Naive thymus-derived CD8-positive, alpha-beta T cell (primary cell): ENCODE data around the gene SLC6A6. TPM values are rescaled to one million over a fixed set of nuclear protein-coding genes. Genes with fewer than 3 reads are reported as not detected.

Experiments used
- ATAC-seq, 2 donors: fragments of 150-1000 bp; cut with Tn5 transposase in 1 of 2; sonication (Bioruptor Pico), chemical (Tn5 transposase) in 1 of 2; 1 replicate in 1 of 2; 2 replicates in 1 of 2; pipeline ENCODE4 v1.10.0; 2021; ENCODE audit warnings: mild to moderate bottlenecking in 2 of 2, moderate library complexity in 2 of 2
- POLR2A ChIA-PET: fragments of 350-600 bp; sonication (Branson Sonifier 250); formaldehyde crosslinking; loops from one replicate; lab custom pipeline; 2021; ENCODE audit warnings: antibody characterized with exemption; lab: Charles Lee
- DNase-seq, 10 donors: peaks; one replicate each; pipeline versions ENCODE4 v3.0.0 to v3.0.0-alpha.2; 2020 to 2022
- H3K27ac Mint-ChIP-seq, 10 donors: one replicate each; pipeline ENCODE4 v1.8.0; 2020 to 2022; ENCODE audit warnings: mild to moderate bottlenecking in 10 of 10, mixed read lengths in 10 of 10, moderate library complexity in 4 of 10, inconsistent platforms in 1 of 10
- H3K27me3 Mint-ChIP-seq, 5 donors: one replicate each; pipeline ENCODE4 v1.8.0; 2021 to 2022; ENCODE audit warnings: mixed read lengths in 5 of 5
- H3K36me3 Mint-ChIP-seq, 3 donors: one replicate each; pipeline ENCODE4 v1.8.0; 2020 to 2022; ENCODE audit warnings: mixed read lengths in 3 of 3, mild to moderate bottlenecking in 2 of 3, inconsistent platforms in 1 of 3
- H3K4me1 Mint-ChIP-seq, 4 donors: one replicate each; pipeline ENCODE4 v1.8.0; 2021 to 2022; ENCODE audit warnings: mixed read lengths in 4 of 4
- H3K4me3 Mint-ChIP-seq, 10 donors: one replicate each; pipeline ENCODE4 v1.8.0; 2020 to 2022; ENCODE audit warnings: mild to moderate bottlenecking in 10 of 10, mixed read lengths in 10 of 10, moderate library complexity in 6 of 10, inconsistent platforms in 1 of 10
- H3K9me3 Mint-ChIP-seq, 9 donors: one replicate each; pipeline ENCODE4 v1.8.0; 2020 to 2022; ENCODE audit warnings: mixed read lengths in 9 of 9, mild to moderate bottlenecking in 3 of 9, inconsistent platforms in 1 of 9, moderate library complexity in 1 of 9
- polyA plus RNA-seq, 3 donors: library from polyadenylated mRNA; unstranded; fragments of 300-500 nt; fragmentation: Illumina TruSeq; gene quantifications; one replicate each; pipeline ENCODE4 v1.2.3, GENCODE V29; 2021
- total RNA-seq, 8 experiments: library from RNA in 2 of 8; stranded (reverse) in 2 of 8; gene quantifications; one replicate each; pipeline ENCODE4 v1.2.3 and lab custom pipeline; 2021 to 2026

The SLC6A6 gene
- total and polyA plus RNA-seq, 5 experiments from 2014 or later = 2.1 to 43.7 (median 5.0) TPM

DNA sequence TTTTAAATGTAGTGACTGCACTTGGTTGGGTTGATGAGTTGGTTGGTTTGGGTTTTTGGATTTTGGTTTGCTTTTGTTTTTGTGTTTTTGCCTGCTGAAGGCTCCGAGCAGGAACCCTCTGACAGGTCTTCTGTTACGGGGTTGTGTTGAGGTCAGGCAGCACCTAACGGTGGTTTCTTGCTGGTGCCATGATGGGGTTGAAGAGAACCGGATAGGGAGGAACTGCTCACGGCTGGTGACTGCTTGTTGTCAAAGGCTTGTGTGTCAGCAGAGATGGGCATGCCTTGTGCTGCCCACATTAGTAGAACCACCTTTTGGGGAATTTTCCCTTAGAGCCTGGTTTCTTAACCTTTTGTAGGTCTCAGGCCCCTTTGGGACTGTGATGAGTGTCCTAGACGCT, 42.0 kb downstream of the SLC6A6 start:
- Mint-ChIP-seq H3K27ac (peak overlapping the region in 2 of 10 donors; percentile 35 to 60), H3K9me3 (no peaks in the 10 kb centered on the region), H3K36me3 (peaks cover 22 to 49% (median 32%) of the 10 kb centered on the region in 3 donors), H3K4me1 (peaks cover 10 to 19% (median 18%) of the 10 kb centered on the region in 4 donors), H3K27me3 (no peaks in the 10 kb centered on the region), H3K4me3 (no peak overlapping the region)
- ATAC-seq (no peak), DNase-seq (no peak)
- POLR2A ChIA-PET = no interaction called here

DNA sequence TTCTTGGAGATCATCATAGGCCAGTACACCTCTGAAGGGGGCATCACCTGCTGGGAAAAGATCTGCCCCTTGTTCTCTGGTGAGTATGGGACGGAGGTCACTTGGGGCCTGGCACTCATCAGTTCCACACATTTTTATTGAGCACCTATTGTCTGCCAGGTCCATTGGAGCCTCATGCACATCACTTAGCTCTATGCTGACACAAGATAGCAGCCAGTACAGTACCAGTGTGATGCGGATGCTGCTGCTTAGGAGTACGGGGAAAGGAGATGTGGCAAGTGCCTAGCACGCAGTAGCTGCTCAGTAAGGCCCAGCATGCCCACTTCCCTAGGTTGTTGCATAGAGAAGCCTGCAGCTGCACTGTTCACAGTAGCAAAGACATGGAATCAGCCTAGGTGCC, 43.4 kb downstream of the SLC6A6 start:
- Mint-ChIP-seq H3K36me3 (peaks cover 22 to 54% (median 32%) of the 10 kb centered on the region in 3 donors), H3K27ac (peak overlapping the region in 2 of 10 donors; percentile 7 to 57), H3K9me3 (no peaks in the 10 kb centered on the region), H3K27me3 (no peaks in the 10 kb centered on the region), H3K4me3 (no peak overlapping the region), H3K4me1 (peaks cover 3 to 6% (median 5%) of the 10 kb centered on the region in 4 donors)
- no peak for DNase-seq
- ATAC-seq = no peak
- POLR2A ChIA-PET = interaction anchor here (1.2 kb wide), 1 partner anchor 13 kb away, joined by 4 read pairs; no protein-coding TSS in a partner anchor

DNA sequence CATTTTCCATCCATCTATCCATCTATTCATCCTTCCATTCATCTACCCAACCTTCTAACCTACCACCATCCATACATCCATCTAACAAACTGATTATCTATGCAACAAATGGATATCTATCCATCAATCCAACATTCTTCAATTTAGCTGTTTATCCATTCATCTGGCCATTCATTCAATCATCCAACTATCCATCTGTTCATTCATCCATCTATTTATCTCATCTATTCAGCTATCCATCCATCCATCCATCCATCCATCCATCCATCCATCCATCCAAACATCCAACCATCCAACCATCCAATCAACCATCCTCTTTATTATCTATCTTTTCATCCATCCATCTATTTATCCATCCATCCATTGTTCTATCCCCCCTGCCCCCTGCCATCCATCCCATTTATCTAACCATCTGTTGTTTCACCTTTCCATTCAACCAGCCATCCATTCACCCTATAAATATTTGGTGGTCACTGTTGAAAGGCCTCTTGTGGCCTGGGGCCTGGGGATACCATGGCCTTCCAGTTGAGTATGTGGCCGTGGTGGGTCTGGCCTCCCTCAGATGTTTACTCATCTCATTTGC, 44.7 kb downstream of the SLC6A6 start:
- Mint-ChIP-seq H3K27ac (no peak overlapping the region), H3K4me1 (peaks cover 0 to 7% (median 5%) of the 10 kb centered on the region in 4 donors), H3K27me3 (no peaks in the 10 kb centered on the region), H3K4me3 (no peak overlapping the region), H3K9me3 (no peaks in the 10 kb centered on the region), H3K36me3 (peaks cover 22 to 64% (median 32%) of the 10 kb centered on the region in 3 donors)
- ATAC-seq (no peak), DNase-seq (no peak)
- POLR2A ChIA-PET = interaction anchor here (1.2 kb wide), 1 partner anchor 15 kb away, joined by 4 read pairs; no protein-coding TSS in a partner anchor

GRCh38 chr3:14448063-14448462, 45.7 kb downstream of the SLC6A6 start:
- Mint-ChIP-seq H3K9me3 (no peaks in the 10 kb centered on the region), H3K27ac (peak overlapping the region in 1 of 10 donors; percentile 85), H3K27me3 (no peaks in the 10 kb centered on the region), H3K4me1 (peaks cover 0 to 7% (median 5%) of the 10 kb centered on the region in 4 donors), H3K4me3 (no peak overlapping the region), H3K36me3 (peaks cover 22 to 66% (median 32%) of the 10 kb centered on the region in 3 donors)
- POLR2A ChIA-PET = no interaction called here
- DNase-seq (no peak), ATAC-seq (no peak)

DNA sequence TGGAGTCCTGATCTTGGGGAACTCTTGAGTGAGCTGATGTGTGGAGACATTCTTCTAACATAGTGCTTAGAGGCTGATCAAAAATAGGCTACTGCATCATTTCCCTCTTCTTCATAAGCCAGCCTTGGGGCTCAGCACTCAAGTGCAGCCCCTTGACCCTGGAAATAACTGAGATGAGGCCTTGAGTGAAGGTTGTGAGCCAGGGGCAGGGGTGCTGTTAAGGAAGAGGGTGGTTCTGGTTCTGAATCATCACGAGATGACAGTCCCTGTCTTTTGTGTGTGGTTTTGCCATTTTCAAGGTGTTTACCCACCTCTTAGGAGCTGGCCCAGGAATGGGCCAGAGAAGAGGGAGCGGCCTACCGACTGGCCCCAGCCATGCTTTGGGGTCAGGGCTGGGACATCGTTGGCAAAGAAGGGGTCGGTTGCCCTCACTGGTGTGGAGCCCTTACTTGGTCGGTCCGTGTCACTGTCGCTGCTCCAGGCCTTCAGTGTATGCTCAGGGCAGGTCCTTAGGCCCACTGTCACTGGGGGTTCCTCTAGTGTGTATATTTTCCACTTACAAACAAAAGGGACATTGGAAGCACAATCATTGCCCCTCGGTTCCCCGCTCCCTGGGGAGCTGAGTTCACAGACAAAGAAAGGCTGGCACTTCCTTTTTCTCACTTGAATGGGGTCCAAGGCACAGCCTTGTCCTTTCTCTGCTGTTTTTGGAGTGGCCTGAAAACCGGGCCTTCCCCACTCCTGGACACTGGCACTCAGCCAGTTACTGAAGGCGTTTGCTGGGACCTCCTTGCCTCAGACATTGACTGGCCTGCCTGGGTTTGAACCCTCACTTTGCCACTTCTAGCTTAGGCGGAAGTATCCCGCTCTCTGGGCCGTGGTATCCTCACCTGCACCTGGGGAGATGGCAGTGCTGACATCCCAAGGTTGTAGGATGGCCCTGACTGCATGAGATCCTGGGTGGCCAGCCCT, 46.6 kb downstream of the SLC6A6 start:
- POLR2A ChIA-PET = no interaction called here
- Mint-ChIP-seq H3K27me3 (no peaks in the 10 kb centered on the region), H3K27ac (peak overlapping the region in 2 of 10 donors; percentile 41 to 55), H3K36me3 (peaks cover 22 to 68% (median 34%) of the 10 kb centered on the region in 3 donors), H3K4me1 (peaks cover 3 to 7% (median 4%) of the 10 kb centered on the region in 4 donors), H3K9me3 (no peaks in the 10 kb centered on the region), H3K4me3 (peak overlapping the region in 1 of 10 donors; percentile 24)
- DNase-seq (no peak), ATAC-seq (no peak)

- Mint-ChIP-seq H3K27ac (peak overlapping the region in 3 of 10 donors; percentile 16 to 48 (median 29)), H3K4me1 (peaks cover 0 to 6% (median 3%) of the 10 kb centered on the region in 4 donors), H3K27me3 (no peaks in the 10 kb centered on the region), H3K9me3 (no peaks in the 10 kb centered on the region), H3K4me3 (no peak overlapping the region), H3K36me3 (peaks cover 21 to 68% (median 31%) of the 10 kb centered on the region in 3 donors)
- ATAC-seq (no peak), DNase-seq (no peak)
- POLR2A ChIA-PET = no interaction called here
These were observed 48.1 kb downstream of the SLC6A6 start for GRCh38 chr3:14450506-14450905.

GRCh38 chr3:14450922-14451606, 48.7 kb downstream of the SLC6A6 start:
- H3K27me3 Mint-ChIP-seq = no peaks in the 10 kb centered on the region
- no peak overlapping the region for H3K4me3 Mint-ChIP-seq
- POLR2A ChIA-PET = no interaction called here
- H3K36me3 Mint-ChIP-seq = peaks cover 15 to 63% (median 25%) of the 10 kb centered on the region in 3 donors
- peak overlapping the region in 2 of 10 donors; percentile 48 to 75 for H3K27ac Mint-ChIP-seq
- peaks cover 0 to 6% (median 3%) of the 10 kb centered on the region in 4 donors for H3K4me1 Mint-ChIP-seq
- no peaks in the 10 kb centered on the region for H3K9me3 Mint-ChIP-seq
- no peak for ATAC-seq
- no peak for DNase-seq

DNA sequence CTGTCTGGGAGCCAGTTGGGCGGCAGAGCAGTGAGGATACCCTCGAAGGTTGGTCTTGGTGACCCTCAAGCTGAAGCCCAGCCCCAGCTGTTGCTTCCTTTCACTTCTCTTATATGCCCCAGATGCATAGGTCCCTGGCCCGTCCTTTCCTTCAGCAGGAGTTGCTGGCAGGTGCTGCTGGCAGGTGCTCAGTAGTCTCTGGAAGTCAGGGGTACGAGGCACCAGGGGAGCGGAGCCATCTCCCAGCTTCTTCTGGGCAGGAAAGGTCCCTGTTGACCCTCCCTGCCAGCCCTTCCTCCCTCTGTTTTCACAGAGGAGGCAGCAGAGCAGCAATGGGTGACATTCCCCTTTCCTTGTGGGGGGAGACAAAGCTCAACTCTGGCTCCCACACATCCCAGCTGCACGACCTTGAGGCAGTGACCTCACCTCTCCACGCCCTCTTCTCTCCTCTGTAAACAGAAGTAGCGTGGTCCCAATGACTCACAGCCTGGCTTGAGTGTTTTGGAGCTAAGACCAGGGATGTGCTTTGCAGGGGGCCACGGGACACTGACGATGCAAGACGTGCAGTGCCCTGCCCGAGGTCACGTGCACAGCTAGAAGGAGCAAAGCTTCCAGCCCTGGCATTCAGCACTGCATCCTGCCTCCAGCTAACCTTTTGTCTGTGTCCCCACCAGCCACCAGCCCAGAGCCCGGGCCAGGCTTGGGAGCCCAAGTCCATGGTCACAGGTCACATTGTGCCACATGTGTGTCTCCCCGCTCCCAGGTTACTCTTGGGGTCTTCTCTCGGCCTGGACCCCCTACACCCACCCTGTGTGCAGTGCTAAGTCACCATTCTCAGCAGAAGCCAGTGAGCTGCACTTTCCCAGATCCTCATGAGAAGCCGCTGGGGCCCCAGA, 49.7 kb downstream of the SLC6A6 start:
- ATAC-seq (no peak), DNase-seq (no peak)
- POLR2A ChIA-PET = no interaction called here
- Mint-ChIP-seq H3K4me1 (peaks cover 0 to 6% (median 1%) of the 10 kb centered on the region in 4 donors), H3K9me3 (no peaks in the 10 kb centered on the region), H3K27ac (peak overlapping the region in 2 of 10 donors; percentile 43 to 59), H3K36me3 (peaks cover 10 to 54% (median 17%) of the 10 kb centered on the region in 3 donors), H3K4me3 (no peak overlapping the region), H3K27me3 (no peaks in the 10 kb centered on the region)

- Mint-ChIP-seq H3K36me3 (peaks cover 4 to 45% (median 8%) of the 10 kb centered on the region in 3 donors), H3K9me3 (no peaks in the 10 kb centered on the region), H3K4me1 (peaks cover 0 to 6% (median 1%) of the 10 kb centered on the region in 4 donors), H3K4me3 (no peak overlapping the region), H3K27ac (peak overlapping the region in 3 of 10 donors; percentile 14 to 81 (median 22)), H3K27me3 (no peaks in the 10 kb centered on the region)
- ATAC-seq (no peak), DNase-seq (no peak)
- POLR2A ChIA-PET = interaction anchor here (1.9 kb wide), 1 partner anchor 51 kb away, joined by 6 read pairs; the partner anchor contains the start of gene SLC6A6
These were observed 50.6 kb downstream of the SLC6A6 start for GRCh38 chr3:14452740-14453710.

DNA sequence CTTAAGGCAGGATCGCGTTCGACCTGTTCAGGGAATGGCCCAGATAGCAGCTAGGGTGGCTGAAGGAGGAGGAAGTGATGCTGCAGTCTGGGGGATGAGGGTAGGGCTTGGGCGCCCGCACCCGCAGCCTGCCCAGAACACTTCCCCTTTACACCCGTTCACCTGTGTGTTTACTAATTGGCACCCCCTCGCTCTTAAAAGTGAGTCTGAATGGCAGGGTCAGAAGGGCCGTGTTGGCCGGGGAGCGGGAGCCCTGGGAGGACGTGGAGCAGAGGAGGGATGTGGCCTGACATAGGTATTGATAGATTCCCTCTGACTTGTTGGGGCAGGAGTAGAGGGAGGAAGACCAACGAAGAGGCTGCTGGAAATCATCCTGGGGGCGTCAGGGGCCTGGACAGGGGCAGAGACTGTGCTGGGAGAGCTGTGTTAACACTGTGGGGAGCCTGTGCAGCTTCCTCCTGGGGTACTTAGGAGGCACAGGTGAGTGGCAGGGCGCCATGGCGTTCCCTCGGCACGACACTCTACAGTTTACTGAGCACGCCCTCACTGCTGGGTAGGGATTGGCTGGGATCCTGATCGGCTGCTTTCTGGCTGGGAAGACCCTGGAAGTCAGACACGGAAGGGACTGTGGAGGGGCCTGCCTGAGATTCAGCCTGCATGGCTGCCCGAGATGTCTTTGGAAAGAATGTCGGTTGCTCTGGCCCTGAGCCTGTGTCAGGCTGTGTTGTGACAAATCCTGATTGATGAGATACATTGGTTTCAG, 51.7 kb downstream of the SLC6A6 start:
- H3K9me3 Mint-ChIP-seq = no peaks in the 10 kb centered on the region
- H3K27me3 Mint-ChIP-seq = no peaks in the 10 kb centered on the region
- DNase-seq (no peak), ATAC-seq (peak in 1 of 2 donors; percentile 14)
- peak overlapping the region in 5 of 10 donors; percentile 30 to 81 (median 58) for H3K27ac Mint-ChIP-seq
- peaks cover 0 to 6% (median 1%) of the 10 kb centered on the region in 4 donors for H3K4me1 Mint-ChIP-seq
- POLR2A ChIA-PET = interaction anchor here (1.4 to 1.9 kb wide), 2 partner anchors 22 to 52 kb away, joined by 4 to 6 read pairs; partner anchors contain the start of gene SLC6A6
- peaks cover 0 to 37% (median 1%) of the 10 kb centered on the region in 3 donors for H3K36me3 Mint-ChIP-seq
- H3K4me3 Mint-ChIP-seq = no peak overlapping the region
